Endodermal cell (in vitro differentiated cells): ENCODE data around the gene LCN6. TPM values are rescaled to one million over a fixed set of nuclear protein-coding genes. Genes with fewer than 3 reads are reported as not detected.

Experiments
- DNase-seq: peaks from one replicate; pipeline ENCODE4 v3.0.0-alpha.2; 2017
- H3K27ac ChIP-seq: 2 replicates; pipeline ENCODE4 v1.5.1; 2013; ENCODE audit warnings: mild to moderate bottlenecking, low read depth, low read length, moderate library complexity
- H3K27me3 ChIP-seq: 2 replicates; pipeline ENCODE4 v1.6.1; 2013; ENCODE audit warnings: mild to moderate bottlenecking, low read length, moderate library complexity; ENCODE audit not compliant: insufficient read depth, control insufficient read depth, poor library complexity, severe bottlenecking
- H3K36me3 ChIP-seq: 2 replicates; pipeline ENCODE4 v1.7.0; 2013; ENCODE audit warnings: mild to moderate bottlenecking, low read length, moderate library complexity; ENCODE audit not compliant: control insufficient read depth, insufficient read depth
- H3K4me1 ChIP-seq: one replicate; pipeline ENCODE4 v1.7.0; 2013; ENCODE audit warnings: low read length; ENCODE audit not compliant: control insufficient read depth, insufficient read depth
- H3K4me3 ChIP-seq: 2 replicates; pipeline ENCODE4 v1.5.1; 2013; ENCODE audit warnings: mild to moderate bottlenecking, low read length, moderate library complexity
- H3K9ac ChIP-seq: 2 replicates; pipeline ENCODE4 v1.6.1; 2013; ENCODE audit warnings: mild to moderate bottlenecking, low read length, moderate library complexity; ENCODE audit not compliant: poor library complexity, severe bottlenecking; ENCODE audit errors: extremely low read depth
- H3K9me3 ChIP-seq: 2 replicates; pipeline ENCODE4 v1.6.1; 2013; ENCODE audit warnings: mild to moderate bottlenecking, low read length, moderate library complexity; ENCODE audit not compliant: control insufficient read depth
- H3K27ac Mint-ChIP-seq: 2 replicates; pipeline ENCODE4 v1.8.0; 2020; ENCODE audit warnings: mixed read lengths
- H3K27me3 Mint-ChIP-seq: 2 replicates; pipeline ENCODE4 v1.8.0; 2021; ENCODE audit warnings: mild to moderate bottlenecking, mixed read lengths; ENCODE audit not compliant: insufficient read depth
- H3K36me3 Mint-ChIP-seq: 2 replicates; pipeline ENCODE4 v1.8.0; 2020; ENCODE audit warnings: low read depth, mixed read lengths
- H3K4me1 Mint-ChIP-seq: 2 replicates; pipeline ENCODE4 v1.8.0; 2020; ENCODE audit warnings: mixed read lengths
- H3K4me3 Mint-ChIP-seq: 2 replicates; pipeline ENCODE4 v1.8.0; 2020; ENCODE audit warnings: mild to moderate bottlenecking, moderate library complexity, mixed read lengths
- H3K9me3 Mint-ChIP-seq: 2 replicates; pipeline ENCODE4 v1.8.0; 2020; ENCODE audit warnings: mild to moderate bottlenecking, mixed read lengths
- WGBS, 2 experiments: methylation state at CpG; one replicate each; pipeline versions ENCODE4 v1.1.5 to v1.1.7; 2013; ENCODE audit warnings: missing lambda C conversion rate in 2 of 2, mixed read lengths in 1 of 2; ENCODE audit not compliant: insufficient coverage in 1 of 2, insufficient read length in 1 of 2; 5-methylcytosine and 5-hydroxymethylcytosine counted together
- total RNA-seq, 2 donors: library from RNA; stranded (reverse); fragmentation: NEBNext Ultra II Directional in 1 of 2; extraction: Animal tissue kit (Norgen Biotek cat#: 25700) in 1 of 2; gene quantifications; 2 replicates in 1 of 2; 3 replicates in 1 of 2; pipeline ENCODE4 v1.2.1, GENCODE V29; 2021
- TF ChIP-seq, protein P1 (sequence below): fragments of 200-600 bp; sonication (generic); conservative IDR thresholded peaks from 2 replicates; pipeline ENCODE4 v1.5.0; 2021; ENCODE audit warnings: antibody characterized with exemption, mild to moderate bottlenecking

LCN6 gene
- total RNA-seq, 2 donors from 2014 or later: not detected

DNA sequence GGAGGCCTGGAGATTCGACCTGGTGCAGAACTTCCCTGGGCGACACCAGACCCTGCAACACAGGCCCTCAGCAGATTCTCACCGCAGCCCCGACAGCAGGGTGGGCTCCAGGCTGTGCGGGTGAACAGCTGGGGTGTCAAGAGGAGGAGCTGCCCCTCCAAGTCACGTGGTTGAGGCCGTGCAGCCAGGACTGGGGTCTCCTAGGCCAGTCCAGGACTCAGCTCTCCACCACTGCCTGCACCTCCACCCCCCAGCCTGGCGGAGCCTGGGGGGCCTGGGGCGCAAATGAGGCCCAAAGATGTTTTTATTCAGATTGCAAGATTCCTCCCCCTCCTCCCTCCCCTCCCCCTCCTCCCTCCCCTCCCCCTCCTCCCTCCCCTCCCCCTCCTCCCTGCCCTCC lies 51.8 kb downstream of the LCN6 start:
- no peaks in the 10 kb centered on the region for H3K36me3 Mint-ChIP-seq
- Histone ChIP-seq H3K27me3 (peaks cover 6% of the 10 kb centered on the region), H3K9ac (no peak overlapping the region), H3K4me1 (no peaks in the 10 kb centered on the region), H3K27ac (no peak overlapping the region), H3K9me3 (no peaks in the 10 kb centered on the region), H3K4me3 (no peak overlapping the region), H3K36me3 (no peaks in the 10 kb centered on the region)
- WGBS, 2 experiments: 90 to 100% methylated on average over 4 to 8 of the region's 9 CpGs
- H3K27ac Mint-ChIP-seq: no peak overlapping the region
- no peaks in the 10 kb centered on the region for H3K27me3 Mint-ChIP-seq
- DNase-seq: no peak
- no peaks in the 10 kb centered on the region for H3K9me3 Mint-ChIP-seq
- no peak overlapping the region for H3K4me3 Mint-ChIP-seq
- TF ChIP-seq, protein P1, sequence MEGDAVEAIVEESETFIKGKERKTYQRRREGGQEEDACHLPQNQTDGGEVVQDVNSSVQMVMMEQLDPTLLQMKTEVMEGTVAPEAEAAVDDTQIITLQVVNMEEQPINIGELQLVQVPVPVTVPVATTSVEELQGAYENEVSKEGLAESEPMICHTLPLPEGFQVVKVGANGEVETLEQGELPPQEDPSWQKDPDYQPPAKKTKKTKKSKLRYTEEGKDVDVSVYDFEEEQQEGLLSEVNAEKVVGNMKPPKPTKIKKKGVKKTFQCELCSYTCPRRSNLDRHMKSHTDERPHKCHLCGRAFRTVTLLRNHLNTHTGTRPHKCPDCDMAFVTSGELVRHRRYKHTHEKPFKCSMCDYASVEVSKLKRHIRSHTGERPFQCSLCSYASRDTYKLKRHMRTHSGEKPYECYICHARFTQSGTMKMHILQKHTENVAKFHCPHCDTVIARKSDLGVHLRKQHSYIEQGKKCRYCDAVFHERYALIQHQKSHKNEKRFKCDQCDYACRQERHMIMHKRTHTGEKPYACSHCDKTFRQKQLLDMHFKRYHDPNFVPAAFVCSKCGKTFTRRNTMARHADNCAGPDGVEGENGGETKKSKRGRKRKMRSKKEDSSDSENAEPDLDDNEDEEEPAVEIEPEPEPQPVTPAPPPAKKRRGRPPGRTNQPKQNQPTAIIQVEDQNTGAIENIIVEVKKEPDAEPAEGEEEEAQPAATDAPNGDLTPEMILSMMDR: no peak
- peaks cover 9% of the 10 kb centered on the region for H3K4me1 Mint-ChIP-seq

DNA sequence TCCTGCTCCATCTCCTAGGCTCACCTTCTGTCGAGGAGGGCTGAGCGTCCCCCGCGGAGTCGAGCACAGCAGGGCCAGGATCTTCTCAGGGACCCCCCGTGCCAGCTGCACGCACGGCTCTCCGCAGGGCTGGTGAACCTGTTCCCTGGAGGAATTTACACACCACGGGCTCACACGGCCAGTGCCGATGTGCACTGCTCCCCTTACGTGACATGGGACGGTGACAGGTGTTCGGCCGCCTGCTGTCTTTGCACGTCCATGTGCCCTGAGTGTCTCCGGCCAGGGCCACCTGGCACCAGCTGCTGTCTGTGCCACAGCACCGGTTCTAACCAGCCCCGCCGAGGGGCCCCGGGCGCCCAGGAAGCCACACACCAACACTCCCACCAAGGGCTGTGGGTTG lies 52.4 kb downstream of the LCN6 start:
- Mint-ChIP-seq H3K4me3 (no peak overlapping the region), H3K27ac (no peak overlapping the region), H3K4me1 (peaks cover 9% of the 10 kb centered on the region), H3K36me3 (no peaks in the 10 kb centered on the region), H3K27me3 (no peaks in the 10 kb centered on the region), H3K9me3 (no peaks in the 10 kb centered on the region)
- H3K4me1 ChIP-seq: no peaks in the 10 kb centered on the region
- WGBS, 2 experiments: 89 to 90% methylated on average over 14 to 23 of the region's 23 CpGs
- H3K9ac ChIP-seq: no peak overlapping the region
- no peak overlapping the region for H3K27ac ChIP-seq
- no peak overlapping the region for H3K4me3 ChIP-seq
- TF ChIP-seq, protein P1: no peak
- H3K9me3 ChIP-seq: no peaks in the 10 kb centered on the region
- no peak for DNase-seq
- no peaks in the 10 kb centered on the region for H3K36me3 ChIP-seq
- peaks cover 2% of the 10 kb centered on the region for H3K27me3 ChIP-seq

DNA sequence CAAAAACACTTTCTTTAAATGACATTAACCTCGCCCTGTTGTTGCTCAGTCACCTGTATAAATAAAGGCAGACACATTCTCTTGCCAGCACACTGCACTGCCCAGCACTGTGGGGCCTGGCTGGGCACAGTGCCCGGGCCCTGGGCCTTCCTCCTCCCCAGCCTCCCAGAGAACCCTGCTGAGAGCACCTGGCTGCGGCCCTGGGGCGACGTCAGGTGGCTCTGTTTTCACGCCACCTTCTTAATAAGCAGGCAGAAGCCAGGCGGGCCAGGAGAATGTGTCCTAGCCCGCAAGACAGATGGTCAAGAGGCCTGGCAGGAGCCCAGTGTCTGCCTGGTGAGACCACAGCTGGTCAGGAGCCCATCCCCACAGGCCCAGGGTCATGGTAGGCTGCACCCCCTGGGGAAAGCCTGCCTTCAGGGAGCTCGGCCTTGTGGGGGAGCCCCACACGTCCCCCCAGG lies 52.9 kb downstream of the LCN6 start:
- H3K27ac ChIP-seq: no peak overlapping the region
- no peak overlapping the region for H3K4me3 Mint-ChIP-seq
- no peaks in the 10 kb centered on the region for H3K9me3 Mint-ChIP-seq
- 81 to 90% methylated on average over 3 to 10 of the region's 10 CpGs for WGBS, 2 experiments
- no peak overlapping the region for H3K27ac Mint-ChIP-seq
- H3K4me3 ChIP-seq: no peak overlapping the region
- TF ChIP-seq, protein P1: no peak
- no peaks in the 10 kb centered on the region for H3K9me3 ChIP-seq
- no peak for DNase-seq
- H3K36me3 Mint-ChIP-seq: no peaks in the 10 kb centered on the region
- H3K27me3 Mint-ChIP-seq: no peaks in the 10 kb centered on the region
- peaks cover 8% of the 10 kb centered on the region for H3K4me1 Mint-ChIP-seq
- H3K36me3 ChIP-seq: no peaks in the 10 kb centered on the region
- H3K4me1 ChIP-seq: no peaks in the 10 kb centered on the region
- no peak overlapping the region for H3K9ac ChIP-seq
- H3K27me3 ChIP-seq: no peaks in the 10 kb centered on the region
